GM21381 (cell line): ENCODE results near the gene FAM98B.
"Not testable (repeated sequence)": the region's sequence is repeated elsewhere in the genome, so short reads cannot be mapped to it uniquely, and the experiment has no call there.

Experiments
- ATAC-seq: cut with Tn5 transposase; IDR thresholded peaks from one replicate; pipeline ENCODE4 v1.9.1; 2021; ENCODE audit warnings: mild to moderate bottlenecking, moderate library complexity; ENCODE audit not compliant: unreplicated experiment

The FAM98B gene

GRCh38 chr15:38453971-38454695, at the start of gene FAM98B:
Gene FAM98B (plus strand): TSS chr15:38454127. CDS start chr15:38454162, 35 bp downstream.
- peak; percentile 88 for ATAC-seq

DNA sequence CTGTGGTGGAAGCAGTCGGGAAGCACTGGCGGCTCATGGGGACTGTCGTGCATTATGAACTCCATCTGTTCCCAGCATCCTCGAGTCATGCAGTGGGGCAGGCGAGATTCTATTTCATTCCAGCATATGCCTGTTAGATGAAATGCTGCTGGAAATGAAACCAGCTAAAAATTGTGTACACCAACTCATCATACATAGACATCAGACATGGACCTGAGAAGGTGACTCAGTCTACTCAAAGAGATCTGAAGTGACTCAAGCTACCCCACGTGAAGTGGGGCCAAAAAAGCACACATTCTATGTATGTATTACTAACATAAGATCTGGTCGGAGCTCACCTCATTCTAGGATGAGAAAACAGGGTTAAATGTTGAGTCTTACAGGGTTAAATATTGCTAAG, 47.5 kb upstream of the FAM98B start:
- ATAC-seq: no peak

DNA sequence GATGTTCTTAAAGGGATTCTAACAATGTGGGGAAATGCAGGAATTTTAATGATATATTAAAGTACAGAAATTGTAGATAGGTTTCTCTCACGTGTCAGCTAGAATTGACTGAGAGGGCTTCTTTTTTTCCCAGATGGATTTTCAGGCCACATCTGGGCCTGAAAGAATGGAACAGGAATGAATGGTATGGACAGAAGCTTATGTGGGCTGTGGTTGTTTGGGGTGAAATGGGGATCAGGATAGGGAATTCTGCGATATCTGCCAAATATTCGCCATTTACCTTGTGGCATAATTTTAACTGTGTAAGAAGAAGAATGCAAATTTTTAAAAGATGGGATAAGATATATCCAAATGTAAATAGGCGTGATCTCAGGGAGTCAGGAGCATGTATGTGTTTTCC, 45.4 kb upstream of the FAM98B start:
- ATAC-seq: no peak

DNA sequence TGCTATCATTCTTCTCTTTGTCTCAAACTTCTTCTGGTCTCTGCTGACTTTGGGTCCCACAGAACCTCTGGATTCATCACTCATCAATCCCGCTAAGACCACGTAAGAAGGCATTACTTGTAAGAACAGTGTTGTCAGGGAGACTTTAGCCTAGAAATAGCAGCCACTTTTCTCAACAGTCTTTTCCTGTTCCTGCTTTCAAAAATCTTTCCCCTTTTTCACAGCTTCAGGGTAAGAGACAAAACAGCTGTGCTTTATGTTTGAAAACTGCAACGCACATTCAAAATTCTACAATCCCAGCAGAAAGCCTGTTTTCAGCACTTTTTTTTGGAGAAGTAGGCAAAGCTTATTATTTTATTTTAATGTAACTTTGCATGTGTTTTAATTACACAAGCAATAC, 42.0 kb upstream of the FAM98B start:
- ATAC-seq: no peak

GRCh38 chr15:38412466-38412865, 41.5 kb upstream of the FAM98B start:
- no peak for ATAC-seq

GRCh38 chr15:38414357-38414756, 39.6 kb upstream of the FAM98B start:
- no peak for ATAC-seq

DNA sequence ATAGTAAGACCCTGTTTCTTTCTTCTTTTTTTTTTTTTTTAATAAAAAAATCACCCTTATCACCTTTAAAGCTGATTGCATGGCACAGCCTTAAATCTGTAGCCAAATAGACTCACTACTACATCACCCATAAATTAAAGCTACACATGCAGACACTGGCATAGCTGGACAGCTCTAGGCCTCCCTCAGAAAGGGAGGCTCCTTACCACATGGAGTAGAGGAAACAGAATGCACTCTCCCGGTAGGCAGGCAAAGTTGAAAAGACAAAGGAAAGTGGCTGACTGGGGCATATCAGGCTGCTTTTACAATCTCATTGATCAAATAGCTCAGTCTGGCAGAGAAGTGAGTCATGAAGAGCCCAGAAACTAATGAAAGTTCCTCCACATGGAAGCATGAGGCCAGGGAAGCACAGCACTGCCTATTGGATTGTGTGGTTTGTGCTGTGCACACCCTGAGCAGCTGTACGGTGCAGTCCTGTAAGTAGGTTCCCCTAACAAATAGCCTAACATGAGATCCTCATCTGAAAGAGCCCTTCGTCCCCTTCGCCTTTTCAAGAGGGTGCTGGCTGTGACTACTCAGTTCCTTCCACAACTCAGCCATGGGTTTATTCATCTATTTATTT, 32.7 kb upstream of the FAM98B start:
- ATAC-seq: no peak

GRCh38 chr15:38424101-38424552, 29.8 kb upstream of the FAM98B start:
- ATAC-seq: no peak

- ATAC-seq: no peak
Observed at GRCh38 chr15:38425269-38425668, 28.7 kb upstream of the FAM98B start.

DNA sequence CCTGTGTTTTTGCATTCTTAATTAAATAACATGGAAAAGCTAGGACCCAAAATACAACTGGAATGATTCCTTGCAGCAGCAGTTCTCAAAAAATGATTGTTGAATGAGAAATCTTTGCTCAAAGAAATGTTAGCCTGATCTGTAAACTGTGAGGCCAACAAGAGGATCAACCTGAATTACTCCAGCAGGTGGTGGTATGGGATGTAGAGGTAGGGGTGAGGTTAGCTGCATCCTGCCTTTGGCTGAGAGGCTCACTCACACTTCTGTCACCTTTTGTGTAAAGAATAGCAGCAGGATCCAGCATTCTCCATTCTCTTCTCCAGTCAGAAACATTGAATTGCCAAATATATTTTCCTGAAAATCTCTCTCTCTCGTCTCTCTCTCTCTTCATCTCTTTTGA, 26.5 kb upstream of the FAM98B start:
- no peak for ATAC-seq

GRCh38 chr15:38430106-38430760, 23.7 kb upstream of the FAM98B start:
- ATAC-seq: no peak

DNA sequence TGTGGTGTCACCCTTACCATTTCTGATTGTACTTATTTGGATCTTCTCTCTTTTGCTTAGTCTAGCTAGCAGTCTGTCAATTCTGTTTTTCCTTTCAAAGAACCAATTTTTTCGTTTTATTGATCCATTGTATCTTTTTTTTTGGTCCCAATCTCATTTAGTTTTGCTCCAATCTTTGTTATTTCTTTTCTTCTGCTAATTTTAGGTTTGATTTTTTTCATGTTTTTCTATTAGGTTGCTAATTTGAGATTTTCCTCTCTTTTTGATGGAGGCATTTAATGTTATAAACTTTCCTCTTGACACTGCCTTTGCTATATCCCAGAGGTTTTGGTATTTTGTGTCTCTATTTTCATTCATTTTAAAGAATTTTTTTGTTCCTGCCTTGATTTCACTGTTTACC, 16.9 kb upstream of the FAM98B start:
- no peak for ATAC-seq

DNA sequence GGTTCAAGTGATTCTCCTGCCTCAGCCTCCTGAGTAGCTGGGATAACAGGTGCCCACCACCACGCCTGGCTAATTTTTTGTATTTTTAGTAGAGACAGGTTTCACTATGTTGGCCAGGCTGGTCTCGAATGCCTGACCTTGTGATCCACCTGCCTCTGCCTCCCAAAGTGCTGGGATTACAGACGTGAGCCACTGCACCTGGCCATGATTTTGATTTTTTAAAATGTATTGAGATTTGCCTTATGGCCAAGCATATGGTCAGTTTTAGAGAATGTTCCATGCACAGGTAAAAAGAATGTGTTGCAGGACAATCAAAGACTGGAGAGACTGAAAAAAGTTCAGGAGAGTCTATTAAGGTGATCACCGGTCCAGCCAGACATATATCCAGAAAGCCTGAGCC, 16.3 kb upstream of the FAM98B start:
- ATAC-seq: not testable (repeated sequence)

- no peak for ATAC-seq
Observed at GRCh38 chr15:38438031-38438986, 15.6 kb upstream of the FAM98B start.

DNA sequence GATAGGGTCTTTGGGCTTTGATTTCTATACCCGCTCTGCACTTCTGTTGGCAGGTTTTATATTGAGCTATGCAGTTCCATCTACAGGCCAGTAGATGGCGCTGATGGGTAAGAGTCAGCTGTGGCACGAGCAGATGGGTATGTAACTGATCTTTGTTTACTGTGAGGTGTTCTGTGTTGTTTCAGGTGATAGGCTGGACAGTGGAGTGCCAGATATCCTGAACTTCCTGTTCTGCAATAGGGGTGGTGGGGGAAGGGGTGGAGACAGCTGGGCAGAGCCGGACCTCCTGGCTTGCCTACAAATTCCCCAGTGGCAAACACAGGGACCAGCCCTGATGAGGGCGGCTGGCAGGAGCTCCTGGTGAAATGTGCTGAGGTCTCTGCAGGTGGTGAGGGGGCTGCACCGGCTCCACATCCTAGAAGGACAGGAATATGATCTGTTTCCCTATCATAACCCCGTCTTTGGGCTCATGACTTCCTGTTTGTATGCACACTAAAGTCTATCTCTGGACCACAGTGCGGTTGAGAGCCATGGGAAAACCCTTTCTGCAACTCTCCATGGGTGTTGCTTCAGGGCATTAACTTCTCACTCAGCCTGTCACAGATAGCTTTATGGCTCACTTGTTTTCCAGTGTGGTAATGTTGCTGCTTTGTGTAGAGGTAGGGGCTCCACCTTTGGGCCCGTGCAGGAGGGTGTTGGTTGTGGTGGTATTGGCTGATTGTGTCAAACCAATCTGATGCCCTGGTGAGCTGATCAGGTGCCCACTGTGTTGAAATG, 13.4 kb upstream of the FAM98B start:
- ATAC-seq: peak; percentile 63

DNA sequence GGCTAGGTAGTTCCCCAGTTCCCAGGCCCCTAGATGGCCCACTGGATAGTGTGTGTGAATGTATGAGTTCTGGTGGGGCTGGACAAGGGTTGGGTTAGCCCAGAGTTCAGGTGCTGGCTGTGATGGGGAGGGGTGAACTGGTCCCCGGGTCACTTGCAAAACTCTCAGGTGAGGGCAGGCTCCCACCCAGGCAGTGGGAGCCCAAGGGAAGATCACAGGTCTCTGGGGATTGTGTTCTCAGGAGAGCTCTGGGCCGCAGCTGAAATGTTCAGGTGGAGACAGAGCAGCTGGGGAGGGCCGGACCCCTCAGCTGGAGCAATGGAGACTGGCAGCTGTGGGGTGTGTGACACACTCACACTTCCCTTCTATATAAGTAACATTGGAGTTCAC, 12.8 kb upstream of the FAM98B start:
- ATAC-seq: peak; percentile 10

DNA sequence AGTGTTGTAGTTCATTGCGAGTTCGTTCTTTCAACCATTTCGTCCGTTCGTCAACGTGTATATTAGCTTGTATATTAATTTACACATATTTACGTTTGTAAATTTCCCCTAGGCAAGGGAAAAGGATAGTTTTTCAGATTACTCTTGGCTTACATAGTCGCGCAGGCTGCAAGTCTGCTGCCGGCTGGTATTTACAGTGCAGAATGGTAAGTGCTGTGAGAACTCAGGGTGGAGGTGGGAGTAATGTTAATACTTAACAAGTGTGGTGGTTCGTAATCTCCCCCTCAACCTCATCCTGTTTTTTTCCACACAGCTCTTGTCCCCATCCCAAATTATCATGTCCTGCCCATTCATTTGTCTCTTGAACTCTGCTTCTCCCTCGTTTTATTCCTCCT, 766 bp downstream of the FAM98B start:
- no peak for ATAC-seq

DNA sequence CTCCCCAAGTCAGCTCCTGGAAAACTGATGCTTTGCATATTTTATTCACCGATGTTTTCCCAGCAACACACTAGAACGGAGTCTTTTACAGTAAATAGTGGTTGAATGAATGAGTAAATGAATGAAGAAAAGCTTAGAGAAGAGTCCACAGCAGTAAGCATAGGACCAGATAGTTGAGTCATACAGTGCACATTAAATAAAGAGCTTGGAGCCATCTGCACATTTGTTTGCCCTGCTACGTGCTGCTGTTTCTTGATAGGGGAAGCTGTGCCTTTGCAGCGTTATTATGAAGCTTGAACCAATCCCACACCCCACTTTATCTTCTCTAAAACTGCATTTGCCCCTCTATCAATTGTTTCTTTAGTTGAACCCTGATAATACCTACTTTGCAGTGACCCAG, 1.2 kb downstream of the FAM98B start:
- ATAC-seq: no peak

DNA sequence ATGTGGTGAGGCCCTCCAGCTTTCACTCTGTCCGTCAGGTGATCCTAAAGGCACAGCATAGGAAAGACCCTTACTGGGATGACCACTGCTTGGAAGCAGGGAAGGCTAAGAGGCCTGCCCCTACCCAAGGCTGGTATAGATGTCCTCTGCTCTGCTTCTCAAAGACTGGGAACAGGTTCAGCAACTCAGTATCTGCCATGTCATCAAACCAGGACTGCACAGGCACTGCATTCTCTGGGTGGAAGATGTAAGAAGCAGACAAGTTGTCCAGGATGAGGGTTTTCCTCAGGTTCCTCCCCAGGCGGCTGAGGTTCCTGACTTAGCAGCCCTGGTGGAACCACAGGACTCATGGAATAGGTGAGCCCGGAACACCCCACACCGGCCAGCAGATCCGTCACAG, 4.7 kb downstream of the FAM98B start:
- no peak for ATAC-seq

DNA sequence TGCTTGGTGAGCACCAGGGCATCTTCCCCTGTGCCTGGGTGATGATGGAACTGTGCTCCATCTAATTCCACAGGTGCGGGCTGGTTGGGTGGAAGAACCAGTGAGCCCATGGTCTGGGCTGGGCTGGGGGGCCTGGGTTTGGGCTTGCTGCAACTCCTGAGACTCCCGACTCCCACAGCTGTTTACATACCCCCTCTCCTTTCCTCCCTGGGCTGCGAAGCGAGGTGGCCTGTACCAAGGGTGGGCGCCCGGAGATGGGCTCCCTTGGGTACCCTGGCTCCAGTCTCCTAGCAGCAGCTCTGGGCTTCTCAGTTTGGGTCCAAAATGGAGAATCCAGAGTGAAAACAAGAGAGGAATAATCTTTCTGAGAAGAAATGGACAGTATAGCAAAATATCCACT, 5.6 kb downstream of the FAM98B start:
- no peak for ATAC-seq
